K562 (cell line): ENCODE data around the gene SIMC1. TPM values are rescaled to one million over a fixed set of nuclear protein-coding genes. Genes with fewer than 3 reads are reported as not detected.

Source experiments
- ATAC-seq: fragments of 200-7000 bp; cut with Tn5 transposase; 3 replicates; pipeline ENCODE4 v1.9.1; 2020; ENCODE audit warnings: moderate library complexity
- BruUV-seq: library from RNA; stranded (reverse); fragments of 400-500 nt; replicated peaks from 2 replicates; lab custom pipeline; 2021; lab: Mats Ljungman, UMichigan
- CTCF ChIA-PET: fragments of 300-600 bp; formaldehyde crosslinking; extraction: SDS; loops from one replicate; lab custom pipeline; 2021; ENCODE audit warnings: low intra/inter-chr PET ratio; lab: Yijun Ruan, JAX
- POLR2A ChIA-PET: fragments of 300-600, 350-650 bp; sonication (Branson Sonifier 250); formaldehyde crosslinking; extraction: SDS; loops from one replicate; lab custom pipeline; 2021; ENCODE audit warnings: antibody characterized with exemption, inconsistent platforms; lab: Yijun Ruan, JAX
- DNase-seq, 4 experiments: peaks; one replicate each; pipeline versions ENCODE4 v3.0.0 to v3.0.0-alpha.2; 2011 to 2018; ENCODE audit warnings: low spot score in 3 of 4, mixed read lengths in 3 of 4; ENCODE audit errors: extremely low read depth in 1 of 4
- FAIRE-seq: peaks from 2 replicates; lab custom pipeline; 2011; peaks lifted over from hg19 to GRCh38; lab: Jason Lieb, UNC
- H2AFZ ChIP-seq: 2 replicates; pipeline ENCODE4 v1.6.0; 2011; ENCODE audit warnings: low read depth, low read length, control low read depth, inconsistent platforms
- H3K27ac ChIP-seq: fragments of 200-600 bp; 3 replicates; pipeline ENCODE4 v1.8.0; 2011; ENCODE audit warnings: low read depth, mild to moderate bottlenecking, control low read depth, inconsistent platforms, low read length, moderate library complexity, mixed read lengths; ENCODE audit errors: extremely low read depth
- H3K27me3 ChIP-seq, 2 experiments: fragments of 300-600 bp in 1 of 2; 2 replicates in 1 of 2; 3 replicates in 1 of 2; pipeline versions ENCODE4 v1.6.0 to v1.8.0; 2011; ENCODE audit warnings: inconsistent platforms in 2 of 2, low read length in 2 of 2, mild to moderate bottlenecking in 1 of 2, mixed read lengths in 1 of 2, moderate library complexity in 1 of 2; ENCODE audit not compliant: control insufficient read depth in 2 of 2, insufficient read depth in 2 of 2
- H3K36me3 ChIP-seq: fragments of 300-600 bp; 3 replicates; pipeline ENCODE4 v1.8.0; 2011; ENCODE audit warnings: mild to moderate bottlenecking, low read length, inconsistent platforms; ENCODE audit not compliant: control insufficient read depth, insufficient read depth
- H3K4me1 ChIP-seq, 2 experiments: fragments of 200-600 bp in 1 of 2; replicated peaks in 1 of 2; 2 replicates in 1 of 2; 3 replicates in 1 of 2; pipeline versions ENCODE4 v1.5.1 to v1.8.0; 2011; ENCODE audit warnings: inconsistent platforms in 2 of 2, low read length in 2 of 2, mild to moderate bottlenecking in 1 of 2, mixed read lengths in 1 of 2, moderate library complexity in 1 of 2; ENCODE audit not compliant: control insufficient read depth in 2 of 2, insufficient read depth in 2 of 2
- H3K4me2 ChIP-seq: 2 replicates; pipeline ENCODE4 v1.6.1; 2011; ENCODE audit warnings: low read length, control low read depth, inconsistent platforms, mixed read lengths; ENCODE audit not compliant: insufficient read depth
- H3K4me3 ChIP-seq: fragments of 200-600 bp; sonication (generic), shearing (Covaris generic); 2 replicates; pipeline ENCODE4 v1.5.1; 2016; ENCODE audit warnings: control low read depth, inconsistent platforms
- H3K79me2 ChIP-seq: fragments of 200-600 bp; 3 replicates; pipeline ENCODE4 v1.8.0; 2011; ENCODE audit warnings: low read length, inconsistent platforms; ENCODE audit not compliant: control insufficient read depth, insufficient read depth
- H3K9ac ChIP-seq, 2 experiments: 2 replicates each; pipeline versions ENCODE4 v1.6.0 to v1.6.1; 2011; ENCODE audit warnings: low read depth in 2 of 2, low read length in 2 of 2, control low read depth in 1 of 2, inconsistent platforms in 1 of 2, mild to moderate bottlenecking in 1 of 2, mixed read lengths in 1 of 2; ENCODE audit not compliant: insufficient read depth in 1 of 2
- H3K9me1 ChIP-seq: one replicate; pipeline ENCODE4 v1.6.0; 2011; ENCODE audit warnings: inconsistent platforms, mild to moderate bottlenecking, low read length, moderate library complexity; ENCODE audit not compliant: control insufficient read depth, insufficient read depth
- H3K9me3 ChIP-seq: replicated peaks from 2 replicates; pipeline ENCODE4 v1.5.1; 2011; ENCODE audit warnings: low read depth, low read length, inconsistent platforms; ENCODE audit not compliant: control insufficient read depth, insufficient read depth
- H4K20me1 ChIP-seq: replicated peaks from 2 replicates; pipeline ENCODE4 v1.6.1; 2011; ENCODE audit warnings: low read length, inconsistent platforms, mixed read lengths; ENCODE audit not compliant: control insufficient read depth, insufficient read depth
- ARID2 ChIP-seq: fragments of 450-650 bp; IDR thresholded peaks from 2 replicates; pipeline ENCODE4 v1.6.1; 2017; ENCODE audit warnings: antibody characterized with exemption, mild to moderate bottlenecking
- C11orf30 ChIP-seq: fragments of 450-650 bp; IDR thresholded peaks from 2 replicates; pipeline ENCODE4 v1.6.1; 2016; ENCODE audit warnings: low read depth, mild to moderate bottlenecking
- HMGN3 ChIP-seq: IDR thresholded peaks from 2 replicates; pipeline ENCODE4 v1.6.1; 2011; ENCODE audit warnings: borderline replicate concordance, low read depth, mild to moderate bottlenecking, mixed read lengths, low read length; ENCODE audit not compliant: insufficient read length; ENCODE audit errors: extremely low read depth
- KDM1A ChIP-seq, 2 experiments: fragments of 450-650 bp; IDR thresholded peaks; 2 replicates each; pipeline ENCODE4 v1.6.1; 2016; ENCODE audit warnings: mild to moderate bottlenecking in 2 of 2
- SRSF1 ChIP-seq: fragments of 200-400 bp; formaldehyde crosslinking; IDR thresholded peaks from 2 replicates; pipeline ENCODE4 v1.6.1; 2017; ENCODE audit warnings: mild to moderate bottlenecking, low read depth, low read length, moderate library complexity
- ZKSCAN8 ChIP-seq: fragments of 200-800 bp; sonication (Bioruptor generic); IDR thresholded peaks from 2 replicates; pipeline ENCODE4 v1.6.1; 2016; ENCODE audit warnings: missing genetic modification characterization, missing compliant biosample characterization
- WGBS: fragments of 100-300 bp; shearing (Covaris generic); methylation state at CpG from one replicate; pipeline ENCODE4 v1.1.6; 2016; ENCODE audit warnings: low coverage, mixed read lengths; ENCODE audit not compliant: insufficient coverage; ENCODE audit errors: missing lambda C conversion rate; 5-methylcytosine and 5-hydroxymethylcytosine counted together
- in situ Hi-C: fragments of 300-500 bp; cut with MboI; formaldehyde crosslinking; loops from 4 replicates; pipeline ENCODE4 v1.15.0; 2018; ENCODE audit warnings: inconsistent platforms, mixed read lengths
- intact Hi-C: fragments of 100-400 bp; cut with micrococcal nuclease; formaldehyde crosslinking; loops from 2 replicates; pipeline ENCODE4 v1.14.2; 2022
- polyA plus RNA-seq, 8 experiments: library from polyadenylated mRNA; depleted of rRNA in 4 of 8; stranded (reverse) in 5 of 8; unstranded in 3 of 8; fragments of >200 nt; fragmentation: Nextera tagmentation in 2 of 8; fragmentation: Illumina TruSeq in 1 of 8; extraction: Ambion mirVana in 2 of 8; extraction: Trizol in 1 of 8; gene quantifications; 2 replicates each; pipeline versions ENCODE4 v1.2.1 to v1.2.3, GENCODE V29; 2011 to 2014; ENCODE audit warnings: inconsistent platforms in 1 of 8, missing spikeins in 1 of 8
- total RNA-seq, 7 experiments: library from RNA; depleted of rRNA in 6 of 7; stranded (reverse); fragments of >200 nt in 6 of 7; fragmentation: Illumina TruSeq in 2 of 7; extraction: Trizol in 2 of 7; gene quantifications; 2 replicates each; pipeline versions ENCODE4 v1.2.1 to v1.2.3, GENCODE V29; 2011 to 2021; ENCODE audit warnings: low replicate concordance in 1 of 7

SIMC1 gene
- total and polyA plus RNA-seq, 9 of the 15 experiments (the other 6 are each of a cell fraction or from before 2014, with no cell fraction given) = 7.2 to 36.3 (median 14.7) TPM

DNA sequence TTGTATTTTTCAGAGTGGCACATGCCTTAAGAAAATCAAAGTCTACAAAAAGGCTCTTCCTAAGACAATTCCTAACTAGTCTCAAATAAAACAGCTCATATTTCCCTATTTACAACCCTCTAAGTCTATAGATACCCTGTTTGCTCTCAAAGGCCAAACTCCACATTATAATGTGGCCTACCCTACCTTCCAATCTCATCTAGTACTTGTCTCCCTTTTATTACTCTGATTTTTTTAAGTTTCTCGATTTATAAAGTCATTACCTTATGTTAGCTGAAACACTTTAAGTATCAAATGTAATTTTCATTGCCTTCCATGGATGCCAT, 103.9 kb downstream of the SIMC1 start:
- H3K36me3 ChIP-seq = peaks cover 65% of the 10 kb centered on the region
- H3K4me2 ChIP-seq = no peak overlapping the region
- H3K9me1 ChIP-seq = peaks cover 4% of the 10 kb centered on the region
- in situ Hi-C loops = no loop called here
- CTCF ChIA-PET = no interaction called here
- H2AFZ ChIP-seq = no peak overlapping the region
- no peak overlapping the region for H3K9ac ChIP-seq
- intact Hi-C loops = no loop called here
- ATAC-seq (no peak), DNase-seq (no peak), FAIRE-seq (no peak)
- TF ChIP-seq KDM1A (IDR thresholded peaks at IDR 0.05) (no peak), ZKSCAN8 (CRISPR knock-in tag) (no peak), C11orf30 (no peak), HMGN3 (no peak), ARID2 (no peak), SRSF1 (no peak)
- H3K4me3 ChIP-seq = no peak overlapping the region
- no peaks in the 10 kb centered on the region for H3K79me2 ChIP-seq
- POLR2A ChIA-PET = interaction anchor here (0.9 to 1.9 kb wide), 3 partner anchors 13 to 19 kb away, joined by 3 to 5 read pairs (median 4); partner anchors contain the start of gene KIAA1191
- no peak overlapping the region for H3K27ac ChIP-seq
- H4K20me1 ChIP-seq = no peaks in the 10 kb centered on the region
- no TSS peak for BruUV-seq
- H3K27me3 ChIP-seq = no peaks in the 10 kb centered on the region
- WGBS = 70% methylated on average over 1 of the region's 1 CpG
- no peaks in the 10 kb centered on the region for H3K9me3 ChIP-seq
- H3K4me1 ChIP-seq = peaks cover 4 to 9% of the 10 kb centered on the region in 2 experiments; a peak in 4 of 5 replicates
